GM06990 (cell line): Measurements from ENCODE around the gene ABLIM1.

Experiments
- DNase-seq: peaks from one replicate; pipeline ENCODE4 v3.0.0-alpha.2; 2011; ENCODE audit not compliant: insufficient read length; ENCODE audit errors: extremely low read depth
- H3K27me3 ChIP-seq: replicated peaks from 2 replicates; pipeline ENCODE4 v1.6.0; 2011; ENCODE audit warnings: low read length; ENCODE audit not compliant: control insufficient read depth, insufficient read depth
- H3K36me3 ChIP-seq: 2 replicates; pipeline ENCODE4 v1.5.1; 2011; ENCODE audit warnings: low read length; ENCODE audit not compliant: control insufficient read depth, insufficient read depth
- H3K4me3 ChIP-seq: replicated peaks from 2 replicates; pipeline ENCODE4 v1.5.1; 2011; ENCODE audit warnings: low read depth, mild to moderate bottlenecking, control low read depth, low read length
- TF ChIP-seq, protein P1 (sequence below): IDR thresholded peaks from 2 replicates; pipeline ENCODE4 v1.5.1; 2011; ENCODE audit warnings: low read length, control low read depth, mild to moderate bottlenecking, inconsistent platforms; ENCODE audit not compliant: insufficient read depth, poor library complexity, severe bottlenecking

ABLIM1 gene

DNA sequence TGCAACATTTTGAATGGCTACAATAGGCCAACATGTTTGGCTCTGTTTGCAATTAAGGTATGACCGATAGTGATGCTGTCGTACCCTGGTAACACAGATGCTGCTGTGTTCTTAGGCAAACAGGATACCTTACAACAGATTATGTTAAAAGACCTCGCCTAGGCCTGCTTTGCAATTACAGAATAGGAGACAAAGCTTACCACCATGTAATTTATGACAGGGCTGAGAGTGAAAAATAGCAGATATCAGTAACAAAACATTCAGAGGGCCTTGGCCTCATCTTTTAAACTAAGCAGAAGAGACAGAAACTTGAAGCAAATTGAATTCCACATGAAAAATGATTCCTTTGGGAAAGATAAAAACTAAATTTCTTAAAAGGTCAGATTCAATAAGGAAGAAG, 29.4 kb upstream of the ABLIM1 start:
- H3K27me3 ChIP-seq: no peaks in the 10 kb centered on the region
- no peak overlapping the region for H3K4me3 ChIP-seq
- no peaks in the 10 kb centered on the region for H3K36me3 ChIP-seq
- no peak for DNase-seq
- TF ChIP-seq, protein P1, sequence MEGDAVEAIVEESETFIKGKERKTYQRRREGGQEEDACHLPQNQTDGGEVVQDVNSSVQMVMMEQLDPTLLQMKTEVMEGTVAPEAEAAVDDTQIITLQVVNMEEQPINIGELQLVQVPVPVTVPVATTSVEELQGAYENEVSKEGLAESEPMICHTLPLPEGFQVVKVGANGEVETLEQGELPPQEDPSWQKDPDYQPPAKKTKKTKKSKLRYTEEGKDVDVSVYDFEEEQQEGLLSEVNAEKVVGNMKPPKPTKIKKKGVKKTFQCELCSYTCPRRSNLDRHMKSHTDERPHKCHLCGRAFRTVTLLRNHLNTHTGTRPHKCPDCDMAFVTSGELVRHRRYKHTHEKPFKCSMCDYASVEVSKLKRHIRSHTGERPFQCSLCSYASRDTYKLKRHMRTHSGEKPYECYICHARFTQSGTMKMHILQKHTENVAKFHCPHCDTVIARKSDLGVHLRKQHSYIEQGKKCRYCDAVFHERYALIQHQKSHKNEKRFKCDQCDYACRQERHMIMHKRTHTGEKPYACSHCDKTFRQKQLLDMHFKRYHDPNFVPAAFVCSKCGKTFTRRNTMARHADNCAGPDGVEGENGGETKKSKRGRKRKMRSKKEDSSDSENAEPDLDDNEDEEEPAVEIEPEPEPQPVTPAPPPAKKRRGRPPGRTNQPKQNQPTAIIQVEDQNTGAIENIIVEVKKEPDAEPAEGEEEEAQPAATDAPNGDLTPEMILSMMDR: no peak

GRCh38 chr10:114686013-114686412, 27.9 kb upstream of the ABLIM1 start:
- no peaks in the 10 kb centered on the region for H3K36me3 ChIP-seq
- TF ChIP-seq, protein P1: no peak
- no peak overlapping the region for H3K4me3 ChIP-seq
- no peaks in the 10 kb centered on the region for H3K27me3 ChIP-seq
- DNase-seq: no peak

DNA sequence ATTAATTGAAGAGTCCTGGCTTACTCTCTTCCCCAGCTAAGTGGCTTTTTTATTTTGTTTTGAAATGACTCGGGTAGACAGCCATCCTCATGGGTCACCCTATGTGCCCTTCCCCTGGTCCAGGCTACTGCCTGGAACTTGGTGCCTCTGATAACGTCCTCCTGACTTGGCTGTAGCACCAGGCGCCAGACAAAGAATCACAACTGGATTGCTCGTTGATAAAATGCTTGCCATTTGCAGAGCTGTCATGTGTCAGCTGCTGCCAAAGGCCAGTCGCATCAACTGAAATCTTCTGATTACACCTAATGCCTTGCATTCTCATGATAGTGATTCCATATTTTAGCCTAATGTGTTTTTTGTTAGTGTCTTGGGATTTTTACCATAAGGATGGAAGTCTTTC, 27.4 kb upstream of the ABLIM1 start:
- no peak overlapping the region for H3K4me3 ChIP-seq
- no peaks in the 10 kb centered on the region for H3K36me3 ChIP-seq
- no peak for DNase-seq
- H3K27me3 ChIP-seq: no peaks in the 10 kb centered on the region
- TF ChIP-seq, protein P1: no peak

DNA sequence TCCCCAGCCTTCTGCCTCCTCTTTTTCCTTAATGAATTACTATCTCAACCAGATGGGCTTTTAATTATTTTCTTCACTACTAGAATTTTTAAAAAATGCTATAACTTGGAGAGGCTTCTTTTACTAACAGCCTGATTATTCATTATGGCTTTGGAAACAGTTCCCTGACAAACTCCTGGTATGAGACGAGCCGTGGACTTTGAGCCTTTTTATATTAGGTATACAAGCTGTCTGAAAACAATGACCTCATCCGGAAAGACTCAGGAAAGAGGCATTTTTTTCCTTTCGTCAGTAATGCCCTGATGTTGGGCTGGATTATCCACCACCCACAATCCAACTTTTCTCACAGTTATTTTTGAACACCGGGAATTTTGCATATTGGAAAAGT, 26.7 kb upstream of the ABLIM1 start:
- no peak overlapping the region for H3K4me3 ChIP-seq
- H3K36me3 ChIP-seq: no peaks in the 10 kb centered on the region
- no peak for DNase-seq
- no peaks in the 10 kb centered on the region for H3K27me3 ChIP-seq
- TF ChIP-seq, protein P1: no peak

DNA sequence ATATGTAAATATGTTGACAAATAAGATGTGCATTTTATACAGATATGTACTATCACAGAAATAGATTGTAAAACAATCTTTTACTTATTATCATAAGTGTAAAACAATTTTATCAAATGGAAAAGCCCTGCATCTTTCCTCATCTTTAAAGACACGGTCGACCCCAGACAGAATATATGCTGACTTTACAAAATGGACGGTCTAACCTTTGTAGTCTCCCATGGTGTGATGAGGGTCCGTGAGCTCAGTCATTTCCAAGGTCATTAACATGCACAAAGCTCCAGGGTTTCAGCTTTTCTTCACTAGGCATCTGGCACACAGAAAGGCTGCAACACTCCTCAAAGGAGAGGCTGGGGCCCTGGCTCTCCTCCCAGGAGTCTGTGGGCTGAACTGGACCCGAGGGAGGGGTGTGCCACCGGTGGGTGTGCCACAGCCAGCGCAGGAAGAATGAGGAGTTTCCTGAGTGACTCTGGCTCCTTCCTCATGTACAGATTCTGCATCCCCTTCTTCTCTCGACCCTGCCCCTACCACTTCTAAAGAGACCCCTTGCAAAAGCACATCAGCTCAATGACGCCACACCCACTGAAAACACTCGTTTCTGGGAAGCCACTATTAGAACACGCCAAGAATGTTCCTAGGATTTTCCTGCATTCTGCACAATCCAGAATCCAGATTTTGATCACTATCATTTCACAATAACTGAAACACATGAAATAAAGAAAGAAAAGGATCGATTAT, 26.2 kb upstream of the ABLIM1 start:
- DNase-seq: no peak
- no peaks in the 10 kb centered on the region for H3K27me3 ChIP-seq
- no peaks in the 10 kb centered on the region for H3K36me3 ChIP-seq
- TF ChIP-seq, protein P1: no peak
- H3K4me3 ChIP-seq: no peak overlapping the region

- TF ChIP-seq, protein P1: no peak
- Histone ChIP-seq H3K36me3 (no peaks in the 10 kb centered on the region), H3K27me3 (no peaks in the 10 kb centered on the region), H3K4me3 (no peak overlapping the region)
- no peak for DNase-seq
Measured at GRCh38 chr10:114683593-114683992, 25.5 kb upstream of the ABLIM1 start.
